GM19351 (cell line): ENCODE data around the gene GAD1.

Source experiments
- ATAC-seq: cut with Tn5 transposase; IDR thresholded peaks from one replicate; pipeline ENCODE4 v1.9.1; 2021; ENCODE audit warnings: mild to moderate bottlenecking, moderate library complexity; ENCODE audit not compliant: unreplicated experiment

The GAD1 gene

DNA sequence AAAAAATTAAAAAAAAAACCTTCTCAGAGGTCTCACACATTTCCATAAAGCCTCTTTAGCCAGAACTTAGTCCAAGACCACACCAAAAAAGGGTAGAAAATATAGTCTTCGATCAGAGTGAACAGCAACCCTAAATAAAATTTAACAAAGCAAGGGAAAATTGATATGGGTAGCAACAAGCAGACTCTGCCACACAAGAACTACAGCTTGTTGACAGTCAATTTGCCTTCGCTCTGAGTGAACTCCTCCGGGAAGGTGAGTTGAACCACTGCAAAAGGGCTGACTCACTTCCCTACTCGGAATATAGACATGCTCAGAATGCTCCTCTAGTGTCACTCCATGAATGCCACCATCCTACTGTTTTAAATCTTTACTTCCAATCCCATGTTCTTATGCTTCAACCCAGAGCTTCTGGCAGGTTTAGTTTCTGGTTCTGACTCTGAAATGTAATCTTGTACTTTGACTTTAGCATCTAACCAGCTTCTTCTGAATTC lies 24.1 kb downstream of the GAD1 start:
- no peak for ATAC-seq

DNA sequence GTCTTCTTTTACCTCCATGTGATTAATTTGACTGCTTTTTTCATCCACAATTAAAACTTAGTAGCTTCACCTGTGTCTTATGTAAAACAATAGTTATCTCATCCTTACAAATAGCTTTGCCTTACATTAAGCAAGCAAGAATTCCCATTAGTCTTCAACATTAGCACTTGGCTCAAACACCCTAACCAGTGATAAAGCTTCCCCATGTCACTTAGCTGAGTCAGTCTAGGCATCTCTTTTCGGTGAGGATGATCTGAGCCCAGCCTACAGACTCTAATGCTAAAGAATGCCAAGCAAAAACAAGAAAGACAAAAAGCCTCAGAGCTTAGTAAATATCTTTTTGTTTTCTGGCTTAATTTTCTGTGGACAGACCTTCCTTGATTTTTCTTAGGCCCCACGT lies 26.1 kb downstream of the GAD1 start:
- no peak for ATAC-seq

GRCh38 chr2:170843656-170844055 lies 27.0 kb downstream of the GAD1 start:
- no peak for ATAC-seq

DNA sequence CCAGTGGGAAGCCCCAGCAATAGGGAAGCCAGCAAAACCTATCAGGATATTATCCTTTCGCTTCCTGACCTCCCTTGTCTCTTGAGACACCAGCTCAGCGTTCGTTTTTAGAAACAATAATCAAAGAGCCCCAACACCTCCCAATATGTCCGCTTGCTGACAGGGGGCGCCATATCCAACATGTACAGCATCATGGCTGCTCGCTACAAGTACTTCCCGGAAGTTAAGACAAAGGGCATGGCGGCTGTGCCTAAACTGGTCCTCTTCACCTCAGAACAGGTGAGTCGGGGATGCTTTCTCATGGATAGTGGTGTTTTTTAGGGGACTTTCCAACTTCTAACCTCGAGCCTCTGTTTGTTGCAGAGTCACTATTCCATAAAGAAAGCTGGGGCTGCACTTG lies 28.7 kb downstream of the GAD1 start:
- no peak for ATAC-seq

DNA sequence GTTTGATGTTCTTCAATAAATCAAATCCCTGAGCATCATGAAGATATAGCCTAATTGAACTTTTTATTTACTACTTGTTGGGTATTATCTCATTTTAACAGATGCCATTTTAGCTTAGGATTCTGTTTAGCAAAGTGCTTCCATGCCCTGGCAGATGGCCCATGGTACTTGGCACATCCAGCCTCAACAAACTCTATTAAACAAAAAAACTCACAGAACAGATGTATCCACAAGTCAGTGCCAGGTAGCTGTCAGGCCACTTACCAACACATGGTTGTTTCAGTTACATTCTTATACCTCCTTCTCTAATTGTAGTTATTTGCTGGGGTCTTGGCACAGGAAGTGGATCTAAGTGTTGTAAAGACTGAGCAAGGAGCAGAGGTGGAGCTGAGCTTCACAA lies 29.6 kb downstream of the GAD1 start:
- ATAC-seq, result no peak

DNA sequence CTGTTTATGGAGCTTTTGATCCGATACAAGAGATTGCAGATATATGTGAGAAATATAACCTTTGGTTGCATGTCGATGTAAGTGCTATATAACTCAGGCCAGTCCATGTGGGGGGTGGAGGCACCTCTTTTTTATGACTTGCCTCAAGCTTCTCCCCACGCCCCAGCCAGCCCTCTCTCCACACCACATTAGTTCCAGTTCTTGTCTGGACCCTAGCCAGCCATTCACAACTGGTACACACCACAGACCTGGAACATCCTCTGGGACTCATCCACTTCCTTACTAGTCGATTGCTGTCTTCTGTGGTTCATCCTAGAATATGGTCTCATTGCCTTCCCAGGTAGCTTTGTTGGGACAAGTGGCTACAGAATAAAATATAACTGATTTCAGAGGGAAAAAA lies 31.0 kb downstream of the GAD1 start:
- no peak for ATAC-seq

GRCh38 chr2:170848587-170848986 lies 31.9 kb downstream of the GAD1 start:
- no peak for ATAC-seq

GRCh38 chr2:170850251-170850650 lies 33.6 kb downstream of the GAD1 start:
- no peak for ATAC-seq

GRCh38 chr2:170851635-170852034 lies 34.9 kb downstream of the GAD1 start:
- no peak for ATAC-seq

DNA sequence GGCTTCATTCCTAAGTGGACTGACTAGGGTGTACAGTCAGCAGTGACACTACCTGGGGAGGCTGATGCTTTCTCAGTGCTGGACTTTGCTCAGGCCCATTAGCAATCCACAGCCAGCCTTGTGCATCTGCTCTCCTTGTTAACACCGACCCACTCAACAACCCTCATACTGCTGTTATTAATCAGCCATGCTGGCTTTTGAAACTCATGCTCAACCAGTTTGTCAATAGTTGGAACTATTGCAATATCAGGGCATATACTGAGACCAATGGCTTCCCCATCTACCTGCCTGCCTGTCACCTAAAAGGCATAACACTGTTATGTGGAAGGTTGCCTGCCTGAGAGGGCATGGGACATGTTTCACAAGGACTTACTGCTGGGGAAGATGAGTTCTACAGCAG lies 39.4 kb downstream of the GAD1 start:
- no peak for ATAC-seq

DNA sequence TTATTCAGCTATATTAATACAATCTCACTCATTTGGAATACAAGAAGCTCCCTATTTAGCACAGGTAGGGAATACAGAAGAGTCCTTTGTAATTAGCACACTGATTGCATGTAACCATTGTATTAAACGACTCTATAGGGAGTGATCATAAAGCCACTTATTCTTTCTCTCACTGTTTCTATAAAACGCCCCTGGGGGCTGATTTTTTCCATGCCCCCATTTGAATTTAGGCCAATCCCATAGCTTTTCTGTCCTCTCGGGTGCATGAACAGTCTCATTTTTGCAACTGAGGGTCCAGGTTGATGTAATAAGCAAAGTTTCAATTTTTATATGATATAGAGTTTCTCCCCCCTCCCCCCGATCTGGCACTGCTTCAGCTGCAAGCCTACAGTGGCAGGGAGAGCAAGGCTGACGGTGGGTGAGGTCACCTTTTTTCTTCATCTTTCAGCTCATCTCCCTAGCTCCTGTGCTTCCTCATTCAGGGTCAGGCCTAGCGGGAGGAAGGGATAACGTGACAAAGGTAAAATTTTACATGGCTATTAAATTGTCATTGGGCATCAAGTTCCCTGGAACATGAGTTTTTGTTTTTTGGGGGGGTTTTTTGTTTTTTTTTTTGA lies 45.7 kb downstream of the GAD1 start:
- no peak for ATAC-seq

DNA sequence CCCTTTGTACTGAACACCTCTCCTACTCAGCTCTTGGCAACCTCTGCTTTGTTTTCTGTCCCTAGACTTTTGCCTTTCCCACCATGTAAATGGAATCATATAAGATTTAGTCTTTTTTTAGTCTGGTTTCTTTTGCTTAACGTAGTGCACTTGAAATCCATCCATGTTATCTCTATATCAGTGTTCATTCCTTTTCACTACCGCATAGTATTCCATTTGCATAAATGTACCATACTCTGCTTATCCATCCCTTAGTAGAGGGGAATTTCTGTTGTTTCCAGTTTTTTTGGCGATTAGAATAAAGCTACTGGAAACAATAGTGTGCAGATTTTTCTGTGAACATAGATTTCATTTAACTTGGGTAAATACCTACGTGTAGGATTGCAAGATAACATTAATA lies 46.4 kb downstream of the GAD1 start:
- ATAC-seq, result no peak

DNA sequence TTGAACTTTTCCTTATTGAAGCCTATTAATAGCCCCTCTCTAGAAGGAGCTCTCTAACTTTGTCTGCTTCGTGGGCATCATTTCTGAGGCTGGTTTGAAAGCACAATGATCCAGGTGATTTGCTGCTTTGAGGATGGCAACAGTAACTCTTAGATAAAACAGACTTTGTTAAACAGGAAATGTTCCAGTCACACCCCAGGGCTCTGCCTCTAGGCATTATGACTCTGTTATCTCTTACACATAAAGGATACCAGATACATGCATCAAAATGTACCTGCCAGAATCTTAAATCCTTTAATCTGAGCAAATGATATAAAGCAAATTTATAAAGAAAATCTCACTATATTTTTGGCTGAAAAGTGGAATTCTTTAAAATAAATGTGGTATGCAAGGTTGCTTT lies 52.3 kb downstream of the GAD1 start:
- no peak for ATAC-seq

GRCh38 chr2:170869461-170869860 lies 52.8 kb downstream of the GAD1 start:
- no peak for ATAC-seq

- ATAC-seq, result peak; percentile 98
Observed at GRCh38 chr2:170873035-170873692, 56.5 kb downstream of the GAD1 start.

DNA sequence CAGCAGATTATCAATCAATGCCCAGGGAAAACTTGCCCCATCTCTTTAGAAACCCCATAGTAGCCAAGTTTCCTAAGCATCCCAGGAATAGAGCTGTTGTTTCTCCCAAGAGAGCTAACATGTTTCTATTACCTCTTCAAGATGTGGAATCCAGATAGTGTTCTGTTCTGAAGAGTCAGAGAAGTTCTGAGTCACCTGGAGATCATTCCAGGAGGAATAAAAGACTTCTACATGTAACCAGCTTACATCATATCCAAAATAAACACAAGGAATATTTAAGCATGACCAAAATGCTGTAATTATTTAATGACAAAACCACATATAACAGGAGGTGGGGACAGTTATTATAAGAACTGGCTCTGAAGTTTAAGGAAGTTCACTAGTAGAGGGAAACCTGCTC lies 61.4 kb downstream of the GAD1 start:
- no peak for ATAC-seq

DNA sequence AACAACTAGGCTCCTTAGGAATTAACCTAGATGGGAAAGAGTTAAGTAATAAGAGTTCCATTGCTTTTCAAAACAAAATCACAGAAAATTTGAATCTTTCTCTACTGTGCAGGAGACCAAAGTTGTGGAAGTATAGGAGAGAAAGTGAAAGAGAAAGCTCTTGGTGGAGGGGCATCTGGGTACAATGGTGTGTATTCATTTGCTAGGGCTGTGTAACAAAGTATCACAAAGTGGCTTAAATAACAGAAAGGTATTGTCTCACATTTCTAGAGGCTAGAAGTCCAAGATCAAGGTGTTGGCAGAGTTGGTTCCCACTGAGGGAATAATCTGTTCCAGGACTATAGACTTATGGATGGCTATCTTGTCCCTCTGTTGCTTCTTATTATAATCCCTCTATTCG lies 61.8 kb downstream of the GAD1 start:
- no peak for ATAC-seq

DNA sequence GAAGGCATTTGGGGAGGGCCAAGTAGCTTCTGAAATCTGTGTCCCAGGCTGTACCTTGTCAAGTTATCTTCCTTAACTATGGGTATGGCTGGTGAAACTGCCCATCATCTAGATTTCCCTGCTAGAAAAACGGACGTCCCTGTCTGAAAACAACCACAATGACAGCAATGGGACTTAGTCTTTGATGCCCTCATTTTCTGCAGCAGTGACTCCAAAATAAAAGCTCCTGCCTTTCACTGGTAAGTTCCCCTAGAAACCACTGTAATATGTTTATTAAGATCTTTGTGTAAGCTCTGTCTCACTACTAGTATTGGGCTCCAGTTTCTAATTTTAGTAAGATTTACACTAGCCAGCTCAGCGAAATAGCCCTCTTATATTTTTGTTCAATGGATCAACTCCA lies 65.2 kb downstream of the GAD1 start:
- no peak for ATAC-seq

DNA sequence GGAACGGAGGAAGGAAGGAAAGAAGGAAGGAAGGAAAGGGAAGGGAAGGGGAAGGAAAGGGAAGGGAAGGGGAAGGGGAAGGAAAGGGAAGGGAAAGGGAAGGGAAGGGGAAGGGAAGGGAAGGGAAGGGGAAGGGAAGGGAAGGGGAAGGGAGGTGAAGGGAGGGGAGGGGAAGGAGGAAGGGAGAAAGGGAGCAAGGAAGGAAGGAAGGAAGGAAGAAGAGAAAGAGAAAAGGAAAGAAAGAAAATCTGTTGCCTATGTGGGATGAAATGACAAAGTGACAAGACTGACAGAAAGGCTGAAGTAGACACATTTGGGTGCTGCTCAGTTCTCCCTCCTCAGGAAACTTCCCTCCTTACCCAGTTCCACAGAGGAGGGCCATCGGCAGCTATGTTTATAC lies 66.1 kb downstream of the GAD1 start:
- ATAC-seq, result no peak

DNA sequence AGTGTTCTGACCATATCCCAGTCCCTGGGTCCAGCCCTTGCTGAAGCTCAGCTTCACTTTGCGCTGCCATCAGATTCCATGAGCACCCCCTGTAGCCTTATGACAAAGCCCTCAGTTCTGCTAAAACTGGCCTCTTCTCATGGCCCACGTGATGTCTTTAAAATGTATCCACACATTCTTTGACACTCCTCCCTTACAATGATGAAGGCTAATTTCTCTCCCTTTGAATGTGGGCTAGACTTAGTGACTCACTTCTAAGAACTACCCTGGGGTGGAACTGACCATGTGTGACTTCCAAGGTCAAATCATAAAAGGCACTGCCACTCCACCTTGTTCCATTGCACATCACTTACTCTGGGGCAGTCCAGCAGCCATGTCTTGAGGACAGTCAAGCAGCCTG lies 67.0 kb downstream of the GAD1 start:
- ATAC-seq, result no peak

- no peak for ATAC-seq
Observed at GRCh38 chr2:170885130-170885791, 68.6 kb downstream of the GAD1 start.

DNA sequence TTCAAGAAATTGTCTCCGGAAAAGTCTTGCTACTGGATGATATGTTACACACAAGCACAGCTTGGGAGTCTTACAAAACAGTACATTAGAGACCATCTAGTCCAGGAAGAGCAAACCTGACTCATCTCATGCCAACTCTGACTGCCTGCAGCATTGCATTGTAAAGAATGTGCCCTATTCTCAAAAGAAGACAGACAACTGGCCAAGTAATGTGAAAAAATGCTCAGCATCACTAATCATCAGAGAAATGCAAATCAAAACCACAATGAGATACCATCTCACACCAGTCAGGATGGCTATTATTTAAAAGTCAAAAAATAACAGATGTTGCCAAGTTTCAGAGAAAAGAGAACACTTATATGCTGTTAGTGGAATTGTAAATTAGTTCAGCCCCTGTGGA lies 69.7 kb downstream of the GAD1 start:
- ATAC-seq, result no peak
